Bone marrow (tissue), 2 donors: ENCODE results near the gene RASA3.

ENCODE experiments used
- DNase-seq, 2 donors: peaks; one replicate each; lab custom pipeline; 2025; lab: John Stamatoyannopoulos, UW

The RASA3 gene

DNA sequence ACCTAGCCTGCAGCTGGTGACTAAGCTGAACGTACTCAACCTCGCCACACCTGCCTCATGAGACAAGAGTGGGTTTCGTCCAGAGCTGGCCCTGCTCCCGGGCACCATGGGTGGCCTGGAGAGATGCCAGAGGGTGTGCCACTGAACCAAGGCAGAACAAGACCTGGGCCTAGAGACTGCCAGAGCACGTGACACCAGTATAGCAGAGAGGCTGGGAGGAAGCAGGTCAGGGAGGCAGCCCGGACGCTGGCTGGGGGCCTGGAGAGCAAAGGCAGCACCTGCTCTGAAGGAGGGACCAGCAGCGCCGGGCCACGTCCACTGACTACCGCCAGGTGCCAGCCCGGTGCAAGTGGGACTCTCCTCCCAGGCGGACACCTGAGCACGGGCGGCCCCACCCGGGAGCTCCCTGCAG is 151.2 kb downstream of the RASA3 start:
- DNase-seq, result no peak

DNA sequence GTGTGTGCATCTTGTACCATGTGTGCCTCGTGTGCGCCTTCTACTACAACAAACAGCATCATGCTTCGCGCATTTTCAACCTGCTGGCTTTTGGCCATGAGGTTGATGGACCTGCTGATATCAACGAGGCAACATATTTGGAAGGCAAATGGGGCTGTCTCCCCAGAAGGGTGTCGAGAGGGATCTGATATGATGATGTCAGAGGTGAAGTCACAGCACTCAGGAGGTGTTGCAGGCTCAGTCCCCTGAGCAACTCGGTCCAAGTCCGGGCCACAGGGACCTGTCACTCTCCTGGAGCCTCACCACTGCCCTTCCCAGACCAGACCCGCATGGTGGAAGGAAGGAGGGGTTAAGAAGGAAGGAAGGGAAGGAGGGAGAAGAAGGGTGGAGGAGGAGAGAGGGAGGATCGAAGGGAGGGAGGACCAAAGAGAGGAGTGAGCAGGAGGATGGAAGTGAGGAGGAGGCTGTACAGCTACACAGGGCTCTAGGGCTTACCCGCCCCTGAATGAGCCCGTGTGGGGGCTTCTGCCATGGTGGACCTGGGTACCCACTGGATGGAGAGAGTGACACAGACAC is 151.8 kb downstream of the RASA3 start:
- no peak for DNase-seq

DNA sequence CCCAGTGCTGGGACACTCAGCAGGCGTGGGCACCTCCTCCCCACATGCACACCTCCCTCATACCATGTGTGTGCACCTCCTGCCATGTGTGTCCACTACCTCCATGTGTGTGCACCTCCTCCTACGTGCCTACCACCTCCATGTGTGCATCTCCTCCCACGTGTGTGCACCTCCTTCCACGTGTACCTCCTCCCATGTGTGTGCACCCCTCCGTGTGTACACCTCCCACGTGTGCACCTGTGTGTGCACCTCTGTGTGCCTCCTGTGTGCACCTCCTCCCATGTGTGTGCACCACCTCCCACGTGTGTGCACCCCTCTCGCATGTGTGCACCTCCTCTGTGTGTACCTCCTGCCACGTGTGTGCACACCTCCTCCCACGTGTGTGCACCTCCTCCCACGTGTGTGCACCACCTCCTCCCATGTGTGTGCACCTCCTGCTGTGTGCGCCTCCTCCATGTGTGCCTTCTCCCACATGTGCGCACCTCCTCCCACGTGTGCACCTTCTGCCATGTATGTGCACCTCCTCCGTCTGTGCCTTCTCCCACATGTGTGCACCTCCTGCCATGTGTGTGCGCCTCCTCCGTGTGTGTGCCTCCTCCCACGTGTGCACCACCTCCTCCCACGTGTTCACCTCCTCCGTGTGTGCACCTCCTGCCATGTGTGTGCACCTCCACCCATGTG is 152.5 kb downstream of the RASA3 start:
- DNase-seq, result no peak

DNA sequence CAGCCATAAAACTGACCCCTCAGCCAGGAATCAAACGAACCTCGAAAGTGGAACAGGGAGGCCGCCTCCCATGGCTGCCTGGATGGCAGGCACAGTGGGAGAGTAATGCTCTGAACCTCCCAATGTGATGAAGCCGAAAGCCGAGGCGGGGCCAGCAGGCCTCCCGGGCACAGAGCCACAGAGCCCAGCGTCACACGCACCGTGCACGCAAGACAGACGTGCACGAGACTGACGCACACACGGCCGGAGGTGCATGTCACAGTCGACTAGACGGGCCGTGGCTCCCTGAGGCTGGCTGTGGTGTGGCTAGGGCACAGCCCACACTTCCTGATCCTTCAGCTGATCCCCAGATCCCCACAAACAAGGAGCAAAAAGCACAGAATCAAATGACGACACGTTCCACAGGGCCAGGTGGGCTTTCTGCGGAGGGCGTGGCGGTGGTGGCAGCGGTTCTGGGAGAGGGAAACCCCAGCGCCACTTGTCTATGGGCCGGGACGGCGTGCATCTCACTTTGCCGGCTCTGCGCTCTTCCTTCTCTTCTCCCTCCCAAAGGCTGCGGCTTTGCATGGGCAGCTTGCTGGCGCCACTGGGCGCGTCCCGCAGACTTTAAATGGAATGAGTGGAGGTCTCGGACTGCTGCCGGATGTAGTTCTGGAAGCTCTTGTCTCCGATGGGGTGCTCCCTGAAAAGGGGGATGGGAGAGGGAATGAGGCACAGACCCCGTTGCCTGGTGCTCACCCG is 153.5 kb downstream of the RASA3 start:
- no peak for DNase-seq

DNA sequence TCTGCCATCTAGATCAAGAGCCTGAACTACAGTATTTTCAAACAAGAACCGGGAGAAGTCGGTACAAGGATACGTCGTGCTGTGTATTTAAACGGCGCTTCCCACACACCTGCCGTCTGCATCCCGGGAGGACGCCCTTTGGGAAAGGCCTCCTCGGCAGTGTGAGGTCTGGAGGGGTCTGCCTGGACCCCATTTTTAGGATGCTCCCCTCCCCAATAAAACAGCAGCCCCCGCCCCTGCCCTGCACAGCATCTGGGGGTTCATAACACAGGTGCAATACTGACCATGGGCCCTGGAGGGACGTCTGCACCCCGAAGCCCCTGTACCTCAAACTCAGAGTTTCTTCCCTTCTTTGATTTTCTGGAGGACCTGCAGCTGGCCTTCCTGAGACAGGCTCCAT is 154.4 kb downstream of the RASA3 start:
- no peak for DNase-seq

DNA sequence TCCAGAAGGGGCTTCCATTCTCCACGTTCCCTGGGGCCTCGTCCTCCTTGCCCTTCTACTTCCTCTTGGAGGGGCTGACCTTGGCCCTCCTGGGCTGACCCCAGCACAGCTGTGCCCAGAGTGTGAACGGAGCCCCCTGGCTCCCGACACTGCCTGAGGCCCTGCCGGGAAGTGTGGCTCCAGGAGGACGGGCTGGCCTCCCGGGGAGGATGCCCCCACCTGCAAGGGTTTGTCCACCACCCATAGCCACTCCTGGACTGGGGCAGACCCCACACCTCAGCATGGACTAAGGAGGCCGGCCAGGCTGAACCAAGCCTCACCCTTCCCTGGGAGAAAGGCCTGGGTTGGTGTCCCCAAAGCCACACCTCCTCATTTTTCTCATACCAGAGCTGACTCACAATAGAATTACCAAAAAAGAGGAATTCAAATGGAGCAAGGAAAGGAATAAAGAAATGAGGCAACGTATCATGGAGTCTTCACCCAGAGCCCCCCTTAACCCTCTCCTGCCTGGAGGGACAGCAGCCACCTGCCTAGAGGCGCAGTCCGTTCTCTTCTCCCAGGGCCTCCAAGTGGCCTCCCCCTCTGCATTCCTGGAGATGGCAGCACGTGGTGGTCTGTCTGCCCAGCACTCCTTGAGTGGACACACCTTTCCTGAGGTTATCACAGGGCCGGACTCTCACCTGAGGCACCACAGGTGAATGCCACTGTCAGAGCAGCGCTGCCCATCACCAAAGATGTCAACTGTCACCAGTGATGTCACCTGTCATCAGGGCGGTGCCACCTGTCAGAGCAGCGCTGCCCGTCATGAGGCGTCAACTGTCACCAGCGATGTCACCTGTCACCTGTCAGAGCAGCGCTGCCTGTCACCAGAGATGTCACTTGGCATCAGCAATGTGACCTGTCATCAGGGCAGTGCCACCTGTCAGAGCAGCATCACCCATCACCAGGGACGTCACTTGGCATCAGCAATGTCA is 155.4 kb downstream of the RASA3 start:
- DNase-seq, result no peak

DNA sequence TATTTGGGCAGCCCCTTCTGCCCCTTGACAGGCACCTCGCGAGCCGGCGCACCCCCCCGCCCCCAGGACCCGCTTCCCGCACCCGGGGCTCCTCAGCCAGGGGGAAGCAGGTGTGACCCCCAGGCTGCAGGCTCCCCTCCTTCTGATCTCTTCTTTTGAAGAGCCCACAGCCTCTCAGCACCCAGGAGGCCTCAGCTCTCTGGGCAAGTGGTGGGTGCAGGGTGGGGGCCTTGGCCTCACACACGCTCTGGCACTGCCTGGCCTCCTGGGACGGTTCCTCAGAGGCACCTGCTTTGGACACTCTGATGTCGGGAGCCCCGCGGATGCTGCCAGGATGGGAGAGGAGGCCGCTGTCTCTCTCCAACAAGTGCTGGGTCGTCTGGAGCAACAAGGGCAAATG is 157.0 kb downstream of the RASA3 start:
- DNase-seq, result no peak

DNA sequence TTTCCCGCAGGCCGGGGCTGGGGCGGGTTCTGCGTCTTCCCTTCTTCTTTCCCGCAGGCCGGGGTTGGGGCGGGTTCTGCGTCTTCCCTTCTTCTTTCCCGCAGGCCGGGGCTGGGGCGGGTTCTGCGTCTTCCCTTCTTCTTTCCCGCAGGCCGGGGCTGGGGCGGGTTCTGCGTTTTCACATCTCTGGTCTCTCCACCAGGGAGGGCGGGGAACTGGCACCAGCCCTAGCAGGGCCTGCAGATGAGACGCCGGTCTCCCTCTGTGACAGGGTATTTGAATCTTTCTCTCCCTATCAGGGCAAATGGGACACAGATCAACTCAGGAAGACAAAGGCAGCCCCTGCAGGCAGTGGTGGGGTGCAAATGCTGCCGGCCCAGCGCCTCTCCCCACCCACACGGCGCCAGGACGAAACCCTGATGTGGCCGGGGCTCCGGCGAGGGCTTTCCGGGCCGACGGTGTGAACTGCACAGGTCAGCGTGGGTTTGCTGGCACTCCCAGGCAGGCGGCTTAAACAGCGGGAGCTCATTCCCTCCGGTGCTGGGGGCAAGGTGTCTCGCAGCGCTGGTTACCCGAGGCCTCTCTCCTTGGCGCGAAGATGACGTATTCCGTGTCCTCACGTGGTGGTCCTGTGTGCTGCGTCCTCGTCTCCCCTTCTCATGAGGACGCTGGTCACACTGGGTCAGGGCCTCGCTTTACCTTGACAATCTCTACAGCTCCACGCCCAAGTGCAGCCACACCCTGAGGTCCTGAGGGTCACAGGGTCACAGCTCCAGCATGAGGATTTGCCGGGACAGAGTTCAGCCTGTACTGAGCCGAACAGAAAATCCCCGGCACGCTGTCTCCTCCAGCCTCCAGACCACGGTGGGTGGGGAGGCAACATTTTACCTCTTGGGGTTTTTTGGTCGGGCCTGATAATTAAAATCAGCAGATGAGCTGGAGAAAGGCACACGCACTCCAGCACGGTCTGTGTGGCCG is 157.8 kb downstream of the RASA3 start:
- no peak for DNase-seq

DNA sequence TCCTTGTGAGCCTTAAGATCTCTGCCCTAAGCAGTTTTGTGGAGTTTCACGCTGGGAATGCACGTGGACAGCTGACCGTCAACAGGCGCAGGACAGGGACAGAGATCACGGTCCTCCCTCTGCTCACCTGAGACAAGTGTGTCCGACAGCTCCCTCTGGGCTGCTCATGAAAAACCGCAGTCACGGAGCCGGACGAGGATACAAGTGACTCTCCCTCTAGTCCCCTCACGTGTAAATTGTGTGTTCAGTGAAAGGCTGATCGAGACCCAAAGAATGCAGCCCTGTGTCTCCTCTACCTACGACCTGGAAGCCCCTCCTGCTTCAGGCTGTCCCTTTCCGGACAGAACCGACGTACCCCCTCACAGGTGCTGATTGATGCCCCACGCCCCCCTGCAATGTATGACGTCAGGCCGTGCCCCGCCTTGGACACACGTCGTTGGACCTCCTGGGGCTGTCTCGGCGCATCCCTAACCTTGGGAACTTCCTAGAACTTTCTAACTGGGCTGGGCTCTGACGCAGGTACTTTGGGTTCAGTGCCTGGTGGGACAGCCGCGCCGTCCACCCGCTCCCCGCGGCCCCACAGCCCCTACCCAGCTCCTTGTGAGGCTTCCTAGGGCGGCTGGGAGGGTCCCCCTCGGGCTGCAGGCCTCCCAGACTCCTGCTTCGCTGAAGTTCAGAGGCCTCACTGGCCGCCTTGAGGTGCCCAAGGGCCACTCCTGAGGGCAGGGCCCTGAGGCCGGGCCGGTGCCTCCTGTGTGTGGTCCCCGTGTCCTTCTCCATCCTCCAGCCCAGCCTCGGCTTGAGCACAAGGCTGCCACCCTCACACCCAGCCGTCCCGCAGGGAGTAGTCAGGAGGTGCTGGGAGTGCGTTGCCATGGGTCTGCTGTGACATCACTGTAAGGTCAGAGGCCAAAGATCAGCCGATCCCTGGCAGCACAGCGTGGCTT is 158.9 kb downstream of the RASA3 start, which contains the start of gene C13orf46:
TSS of gene C13orf46 (minus strand) at position 859 of the 947 bp plus-strand sequence. CDS start at position 780, 79 bp downstream.
- no peak for DNase-seq

DNA sequence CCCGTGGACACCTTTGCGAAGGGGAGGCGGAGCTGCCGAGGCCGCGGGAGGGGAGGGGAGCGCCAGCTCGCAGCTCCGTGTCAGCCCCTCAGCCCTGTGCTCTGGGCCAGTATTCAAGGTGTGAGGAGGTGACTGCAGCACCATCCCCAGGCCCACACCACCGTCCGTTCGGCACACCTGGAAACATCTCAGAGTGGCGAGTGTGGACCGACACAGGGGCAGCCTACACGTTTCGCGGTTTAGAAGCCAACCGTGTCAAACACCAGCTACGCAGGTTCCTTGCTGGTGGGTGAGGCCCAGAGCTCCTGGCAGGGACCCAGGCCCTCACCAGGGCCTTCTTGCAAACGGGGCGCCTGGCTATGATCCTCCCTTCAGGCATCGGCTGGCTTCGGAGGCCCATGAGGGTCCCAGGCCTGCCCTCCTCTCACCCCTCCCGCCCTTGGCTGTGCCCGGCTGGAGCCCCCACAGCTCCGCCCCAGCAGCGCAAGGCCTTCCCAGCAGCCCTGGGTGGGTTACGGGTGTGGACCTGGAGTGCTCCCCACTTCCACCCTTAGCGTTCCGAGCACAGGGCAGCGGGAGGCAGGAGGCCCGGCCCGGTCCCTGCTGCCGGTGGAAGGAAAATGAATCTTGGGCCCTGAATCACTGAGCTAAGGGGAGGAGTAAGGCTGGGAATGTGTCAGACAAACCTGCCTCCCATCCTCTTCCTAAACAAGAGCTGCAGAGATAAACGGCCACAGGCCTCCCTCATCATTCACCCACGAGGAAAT is 159.8 kb downstream of the RASA3 start:
- DNase-seq, result no peak

DNA sequence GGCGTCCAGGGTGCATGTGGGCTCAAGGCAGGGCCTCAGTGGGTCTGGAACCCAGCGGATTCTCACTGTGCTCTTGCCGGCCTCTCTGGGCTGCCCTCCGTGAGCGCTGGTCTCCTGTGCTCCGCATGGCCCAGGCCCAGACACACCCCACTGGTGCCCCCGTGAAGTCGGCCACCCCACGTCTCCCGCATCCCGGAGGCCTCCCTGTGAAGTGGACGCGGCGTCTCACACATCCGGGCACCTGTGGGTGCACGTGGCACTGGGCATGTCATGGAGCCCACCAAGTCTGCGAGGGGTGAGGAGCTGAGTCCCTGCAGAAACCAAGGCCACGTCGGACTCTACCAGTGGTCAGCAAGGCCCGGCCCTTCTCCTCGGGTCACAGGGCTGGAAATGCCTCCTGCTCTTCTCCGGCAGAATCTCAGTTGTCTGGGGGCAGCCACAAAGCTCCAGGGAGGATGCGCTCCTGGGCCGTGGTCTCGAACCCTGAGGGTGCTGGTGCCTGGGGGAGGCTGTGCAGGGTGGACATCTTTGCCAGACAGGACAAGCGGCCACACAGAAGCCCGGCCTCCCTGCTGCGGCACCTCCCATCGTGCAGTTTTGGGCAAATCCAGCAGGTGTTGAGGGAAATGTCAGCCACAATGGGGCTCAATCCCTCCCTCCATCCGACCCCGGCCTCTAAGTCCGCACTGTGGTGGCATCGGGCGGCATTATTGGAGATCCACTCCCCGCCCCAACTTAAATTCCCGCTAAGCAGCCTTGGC is 160.8 kb downstream of the RASA3 start:
- no peak for DNase-seq

DNA sequence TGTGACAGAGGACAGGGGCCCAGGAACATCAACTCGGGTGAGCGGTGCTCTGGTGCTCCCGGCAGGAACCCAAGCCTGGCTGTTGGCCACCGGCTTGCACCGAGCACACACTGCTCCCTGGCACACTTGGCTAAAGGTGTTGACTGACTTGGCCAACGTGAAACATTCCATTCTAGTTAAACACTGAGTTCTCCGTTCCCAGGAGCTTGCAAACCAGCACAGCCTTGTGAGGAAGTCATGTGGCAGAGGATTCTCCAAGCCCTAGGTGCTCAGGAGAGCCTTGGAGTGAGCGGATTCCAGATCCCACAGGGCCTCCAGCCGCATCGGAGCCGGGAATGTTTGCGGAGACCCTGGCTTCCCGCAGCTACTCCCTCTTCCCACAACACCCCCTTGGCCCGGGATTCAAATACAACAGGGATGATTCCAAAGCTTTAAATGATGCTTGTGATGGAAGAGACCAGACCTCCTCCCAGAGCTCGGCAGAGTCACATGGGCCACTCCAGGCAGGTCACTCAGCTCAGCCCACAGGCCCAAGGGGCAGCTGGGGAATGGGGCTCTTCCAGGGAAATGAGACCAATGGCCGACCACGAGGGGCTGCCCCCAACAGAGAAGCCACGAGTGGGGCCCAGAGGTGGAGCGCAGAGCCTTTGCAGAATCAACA is 161.5 kb downstream of the RASA3 start:
- DNase-seq, result no peak

DNA sequence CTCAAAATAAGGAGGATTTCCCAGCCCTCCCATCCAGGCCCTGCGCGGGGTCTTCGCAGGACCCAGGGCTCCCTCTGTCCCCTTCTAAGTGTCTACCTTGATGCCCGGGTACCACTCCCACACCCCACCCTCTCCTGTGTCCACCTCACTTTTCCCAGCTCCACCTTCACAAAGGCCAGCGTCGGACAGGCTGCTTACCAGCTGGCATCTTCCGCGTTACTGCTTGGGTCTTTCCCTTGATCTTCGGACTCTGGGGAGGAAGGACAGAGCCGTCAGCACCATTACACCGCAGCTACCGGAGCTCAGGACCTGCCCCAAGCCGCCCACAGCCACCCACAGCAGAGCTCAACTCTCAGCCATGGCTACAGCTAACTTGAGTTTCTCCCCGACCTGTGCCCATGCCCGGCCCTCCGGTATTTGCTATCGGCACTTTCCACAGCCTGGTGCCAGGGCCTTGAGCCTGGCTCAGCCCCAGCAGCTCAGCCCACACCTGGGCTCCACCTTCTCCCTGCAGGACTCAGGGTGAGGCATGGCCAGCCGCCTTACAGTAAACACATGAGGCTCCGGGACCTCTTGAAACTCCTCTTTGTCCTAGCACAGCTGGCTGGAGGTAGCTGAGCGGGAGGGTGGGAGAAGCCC is 162.3 kb downstream of the RASA3 start:
- DNase-seq, result no peak

DNA sequence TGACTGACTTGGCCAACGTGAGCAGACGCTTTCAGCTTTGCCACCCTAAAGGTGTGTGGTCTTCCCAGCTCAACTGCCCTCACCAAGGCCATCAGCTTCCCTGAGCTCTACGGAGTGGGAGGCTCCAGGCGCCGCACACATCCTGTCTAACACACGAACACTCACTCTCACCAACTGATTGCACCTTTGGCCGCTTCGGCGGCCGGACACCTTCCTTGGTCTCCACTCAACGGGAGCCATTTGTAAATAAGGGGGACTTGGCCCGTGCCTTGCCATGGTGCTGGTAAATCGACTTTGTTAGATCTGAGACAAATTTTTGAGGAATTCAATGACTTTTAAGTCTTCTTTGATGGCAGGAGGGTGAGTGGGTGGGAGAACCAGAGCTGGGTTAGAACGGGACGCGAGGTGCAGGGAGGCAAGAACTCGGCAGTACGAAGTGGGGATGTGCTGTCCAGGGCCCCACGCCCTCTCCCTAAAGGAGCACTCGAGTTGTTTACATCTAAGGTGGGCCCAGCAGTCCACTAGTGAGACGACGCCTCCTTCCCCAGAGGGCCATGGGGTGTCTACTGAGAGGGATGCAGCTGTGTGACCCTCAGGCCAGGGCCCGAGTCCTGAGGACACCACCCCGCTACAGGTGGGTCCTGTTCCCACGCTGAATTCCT is 163.0 kb downstream of the RASA3 start:
- no peak for DNase-seq

DNA sequence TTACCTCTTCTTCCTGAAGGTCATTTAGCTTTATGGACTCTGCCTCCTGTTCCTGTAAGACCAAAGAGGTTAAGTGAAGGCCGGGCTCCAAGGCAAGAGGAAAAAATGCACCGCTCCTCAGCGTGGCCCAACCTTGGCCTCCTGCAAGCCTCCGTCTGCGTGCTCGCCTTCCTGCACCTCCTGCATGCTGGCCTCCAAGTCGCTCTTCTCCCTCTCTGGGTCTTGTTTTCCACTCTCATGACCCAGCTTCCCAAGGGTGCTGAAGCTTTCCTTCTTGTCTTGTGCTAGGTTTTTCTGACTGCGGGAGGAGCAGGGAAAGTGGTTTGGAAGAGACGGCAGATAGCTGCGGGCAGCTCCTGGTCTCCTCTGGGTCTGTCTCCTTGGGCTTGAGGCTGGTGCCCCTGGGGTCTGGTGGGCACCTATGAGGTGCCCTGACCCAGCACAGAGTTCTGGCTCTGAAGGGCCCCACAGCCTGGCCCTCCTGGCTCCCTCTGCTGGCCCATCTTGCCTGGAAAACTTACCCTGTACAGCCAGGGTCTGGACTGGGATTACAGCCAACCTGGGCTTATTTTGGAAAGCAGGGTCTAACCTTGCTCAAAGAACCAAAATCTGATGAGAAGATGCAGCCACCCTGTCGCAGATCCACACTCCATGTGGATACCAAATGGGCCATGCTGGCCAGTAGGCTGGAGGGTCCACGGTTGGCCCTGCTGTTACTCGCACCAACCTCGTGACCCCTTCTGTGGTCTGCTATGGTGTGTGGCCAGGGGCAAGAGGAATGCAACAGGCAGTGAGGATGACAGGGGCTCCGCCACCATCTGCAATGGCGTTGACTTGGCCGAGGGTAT is 163.7 kb downstream of the RASA3 start:
- DNase-seq, result no peak
